ENCODE results near the gene POU2AF1.

The POU2AF1 gene

DNA sequence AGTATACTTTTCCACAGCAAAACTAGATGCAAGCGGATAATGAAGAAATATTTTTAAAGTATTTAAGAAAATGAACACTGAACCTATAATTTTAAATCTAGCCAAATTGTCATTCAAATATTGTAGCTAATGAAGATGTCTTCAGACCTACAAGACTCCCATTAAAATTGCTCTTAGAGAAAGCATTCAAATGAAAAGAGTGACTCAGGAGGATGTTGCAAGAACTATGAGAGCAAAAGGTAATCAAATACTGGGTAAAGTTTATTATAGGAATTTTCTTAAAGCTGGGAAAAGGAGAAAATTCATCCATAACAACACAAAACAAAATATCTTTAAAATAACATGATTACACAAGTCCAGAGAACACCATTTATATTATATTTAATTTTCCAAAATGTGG is 5.4 kb upstream of the POU2AF1 start:
- TF ChIP-seq CTCF (conservative IDR thresholded peaks at IDR 0.05; ENCODE audit: low read depth): no peak
- ChIA-PET POLR2A (ENCODE audit: low non-redundant PET) (no interaction called here), CTCF (interaction anchor here (0.7 kb wide), 1 partner anchor 975 kb away, joined by 3 read pairs; no protein-coding TSS in a partner anchor)

DNA sequence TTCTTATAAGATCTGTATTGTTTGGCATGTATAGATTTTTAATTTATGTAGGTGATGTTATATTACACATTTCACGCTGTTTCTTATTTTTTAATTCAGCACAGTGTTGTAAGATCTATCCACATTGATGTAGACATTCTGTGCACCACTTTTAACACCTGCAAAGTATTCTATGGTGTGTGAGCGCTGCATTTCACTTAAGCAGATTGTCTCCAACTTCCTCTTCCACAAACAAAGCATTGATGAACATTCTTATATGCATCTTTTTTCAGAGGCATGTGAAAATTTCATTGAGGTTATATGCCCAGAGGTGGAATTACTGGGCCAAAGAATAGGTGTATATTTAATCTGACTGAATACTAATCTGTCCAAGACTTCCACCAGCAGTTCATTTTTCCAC is 3.4 kb upstream of the POU2AF1 start:
- H3K27ac ChIP-seq: no peak overlapping the region
- DNase-seq (ENCODE audit: low spot score): no peak
- TF ChIP-seq CTCF (conservative IDR thresholded peaks at IDR 0.05; ENCODE audit: low read depth): no peak
- ChIA-PET POLR2A (ENCODE audit: low non-redundant PET) (no interaction called here), CTCF (no interaction called here)

More for the DNA sequence above, 5.4 kb upstream of the POU2AF1 start:
- H3K27ac ChIP-seq: no peak overlapping the region
- no peak for DNase-seq (ENCODE audit: low spot score)

DNA sequence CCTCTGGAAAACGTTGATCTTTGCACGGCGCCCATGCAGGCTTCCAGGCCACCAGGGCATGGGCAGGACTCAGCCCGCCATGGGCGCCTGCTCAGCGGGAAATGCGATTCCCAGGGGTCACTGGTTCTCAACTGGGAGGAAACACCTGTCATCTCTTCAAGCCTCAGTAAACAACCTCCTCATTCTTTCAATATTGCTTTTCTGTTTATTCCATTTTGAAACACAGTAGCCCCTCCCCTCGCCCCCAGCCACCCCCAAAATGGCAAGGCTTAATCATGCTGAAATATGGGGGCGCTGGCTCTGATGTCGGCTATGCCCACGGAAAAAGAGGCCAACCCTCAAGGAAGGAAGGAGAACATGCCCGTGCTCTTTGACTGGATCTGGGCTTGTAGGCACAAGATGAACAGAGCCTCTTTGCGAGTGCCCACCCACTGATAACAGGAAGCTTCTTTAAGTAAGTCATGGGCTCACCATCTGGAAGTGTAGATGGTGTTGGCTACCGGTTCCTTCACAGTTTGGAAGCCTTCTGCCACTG is 594 bp upstream of the POU2AF1 start:
- POLR2A ChIA-PET (ENCODE audit: low non-redundant PET): no interaction called here
- DNase-seq (ENCODE audit: low spot score): no peak
- no peak for TF ChIP-seq CTCF (conservative IDR thresholded peaks at IDR 0.05; ENCODE audit: low read depth)
- CTCF ChIA-PET: interaction anchor here (0.6 to 1.2 kb wide), 2 partner anchors 10 to 44 kb away, joined by 3 read pairs; no protein-coding TSS in a partner anchor
- peak overlapping the region; percentile 76 for H3K27ac ChIP-seq

DNA sequence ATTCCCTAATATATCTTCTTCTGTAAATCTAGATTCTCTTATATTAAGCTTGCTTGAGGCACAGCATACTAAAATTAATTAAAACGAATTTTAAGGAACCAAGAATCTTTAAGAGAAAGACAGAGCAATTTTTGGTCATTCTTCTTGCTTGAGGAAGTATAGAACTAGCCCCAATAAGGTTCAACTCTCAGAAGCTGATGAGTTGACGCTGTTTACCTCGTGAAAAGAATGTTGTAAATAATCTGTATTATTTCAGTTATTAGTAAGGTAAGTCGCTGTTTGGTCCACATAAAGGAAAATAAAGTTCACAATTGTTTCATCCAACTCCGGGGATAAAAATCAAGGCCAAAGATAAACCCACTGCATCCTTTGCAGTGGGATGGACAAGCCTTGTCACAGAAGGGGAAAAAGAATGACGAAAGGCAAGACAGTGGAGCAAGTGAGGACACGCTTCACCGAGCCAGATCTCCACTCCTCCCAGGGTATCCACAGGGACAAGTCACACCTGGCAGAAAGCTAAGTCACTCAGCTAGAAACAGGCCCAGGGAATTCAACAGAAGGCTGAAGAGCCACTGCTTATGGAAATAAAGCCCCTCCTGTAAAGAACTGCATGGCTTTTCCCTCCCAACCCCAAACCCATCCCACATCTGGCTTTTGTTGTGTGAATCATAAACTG is 752 bp downstream of the POU2AF1 start:
- TF ChIP-seq CTCF (conservative IDR thresholded peaks at IDR 0.05; ENCODE audit: low read depth): no peak
- peak overlapping the region; percentile 76 for H3K27ac ChIP-seq
- CTCF ChIA-PET: interaction anchor here (0.6 to 1.2 kb wide), 2 partner anchors 42 to 45 kb away, joined by 3 to 4 read pairs; no protein-coding TSS in a partner anchor
- POLR2A ChIA-PET (ENCODE audit: low non-redundant PET): no interaction called here
- peak; percentile 26 for DNase-seq (ENCODE audit: low spot score)

GRCh38 chr11:111376181-111376871 is 2.7 kb downstream of the POU2AF1 start:
- no peak for TF ChIP-seq CTCF (conservative IDR thresholded peaks at IDR 0.05; ENCODE audit: low read depth)
- ChIA-PET CTCF (no interaction called here), POLR2A (ENCODE audit: low non-redundant PET) (no interaction called here)
- H3K27ac ChIP-seq: no peak overlapping the region
- DNase-seq (ENCODE audit: low spot score): no peak

DNA sequence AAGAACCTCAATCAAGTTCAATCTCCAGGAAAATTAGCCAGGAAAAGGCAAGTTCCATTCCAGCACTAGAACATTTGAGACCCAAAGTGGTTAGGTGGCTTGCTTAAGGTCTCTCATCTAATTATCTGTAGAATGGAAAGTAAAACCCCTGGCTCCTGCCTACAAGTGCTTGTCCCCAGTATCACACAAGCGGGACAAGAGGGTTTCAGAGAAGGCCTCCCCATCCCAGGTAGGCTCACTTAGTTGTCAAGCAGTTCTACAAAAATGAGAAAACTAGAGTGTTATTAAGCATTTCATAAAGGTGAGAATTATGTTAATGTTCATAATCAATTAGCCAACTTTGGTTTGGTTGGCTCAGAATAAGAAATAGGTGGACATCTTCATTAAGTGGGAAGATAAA is 5.5 kb downstream of the POU2AF1 start:
- TF ChIP-seq CTCF (conservative IDR thresholded peaks at IDR 0.05; ENCODE audit: low read depth): no peak
- no peak for DNase-seq (ENCODE audit: low spot score)
- no peak overlapping the region for H3K27ac ChIP-seq
- ChIA-PET CTCF (no interaction called here), POLR2A (ENCODE audit: low non-redundant PET) (no interaction called here)

Data from RWPE1 (cell line).